H1 (cell line): Measurements from ENCODE around the gene BHMT2. TPM values are rescaled to one million over a fixed set of nuclear protein-coding genes. Genes with fewer than 3 reads are reported as not detected.

ENCODE experiments used
- CTCF ChIA-PET: fragments of 300-600 bp; sonication (Branson Sonifier 250); formaldehyde crosslinking; loops from one replicate; lab custom pipeline; 2021; ENCODE audit not compliant: partially characterized antibody; lab: Charles Lee
- POLR2A ChIA-PET: fragments of 300-600 bp; sonication (Branson Sonifier 250); formaldehyde crosslinking; loops from one replicate; lab custom pipeline; 2021; ENCODE audit warnings: inconsistent platforms; ENCODE audit not compliant: partially characterized antibody; lab: Charles Lee
- DNase-seq, 2 experiments: peaks; one replicate each; pipeline versions ENCODE4 v3.0.0 to v3.0.0-alpha.2; 2010 to 2022; ENCODE audit warnings: low spot score in 2 of 2, low read depth in 1 of 2, mixed read lengths in 1 of 2
- FAIRE-seq: peaks from 2 replicates; lab custom pipeline; 2011; peaks lifted over from hg19 to GRCh38; lab: Jason Lieb, UNC
- H2AFZ ChIP-seq: 2 replicates; pipeline ENCODE4 v1.8.1; 2012; ENCODE audit warnings: low read length, inconsistent platforms
- H2AK5ac ChIP-seq: 2 replicates; pipeline ENCODE4 v1.6.1; 2013; ENCODE audit warnings: low read depth, low read length
- H2BK120ac ChIP-seq: replicated peaks from 2 replicates; pipeline ENCODE3; 2013; ENCODE audit warnings: low read depth, low read length, inconsistent platforms
- H2BK12ac ChIP-seq: 2 replicates; pipeline ENCODE4 v1.6.1; 2013; ENCODE audit warnings: low read depth, low read length
- H2BK15ac ChIP-seq: 2 replicates; pipeline ENCODE4 v1.6.1; 2013; ENCODE audit warnings: low read length
- H2BK20ac ChIP-seq: 2 replicates; pipeline ENCODE4 v1.6.1; 2013; ENCODE audit warnings: low read length
- H2BK5ac ChIP-seq: 2 replicates; pipeline ENCODE4 v1.6.1; 2013; ENCODE audit warnings: low read depth, low read length
- H3K14ac ChIP-seq: 2 replicates; pipeline ENCODE4 v1.6.1; 2013; ENCODE audit warnings: inconsistent platforms; ENCODE audit not compliant: insufficient read length
- H3K18ac ChIP-seq: 2 replicates; pipeline ENCODE4 v1.6.1; 2013; ENCODE audit warnings: low read length; ENCODE audit errors: extremely low read depth
- H3K23ac ChIP-seq: 2 replicates; pipeline ENCODE4 v1.6.1; 2013; ENCODE audit warnings: inconsistent platforms; ENCODE audit not compliant: insufficient read length
- H3K23me2 ChIP-seq: 2 replicates; pipeline ENCODE4 v1.6.1; 2013; ENCODE audit warnings: low read depth, low read length
- H3K27ac ChIP-seq: 2 replicates; pipeline ENCODE4 v1.6.1; 2011; ENCODE audit warnings: low read depth, low read length, inconsistent platforms
- H3K27me3 ChIP-seq, 4 experiments: replicated peaks in 1 of 4; 1 replicate in 1 of 4; 2 replicates in 3 of 4; pipeline versions ENCODE4 v1.6.1 to v1.8.1; 2011 to 2013; ENCODE audit warnings: low read length in 3 of 4, mild to moderate bottlenecking in 3 of 4, inconsistent platforms in 2 of 4, mixed read lengths in 2 of 4, moderate library complexity in 1 of 4; ENCODE audit not compliant: control insufficient read depth in 3 of 4, insufficient read depth in 3 of 4; ENCODE audit errors: extremely low read depth in 1 of 4
- H3K36me3 ChIP-seq, 4 experiments: 2 replicates each; pipeline versions ENCODE4 v1.6.1 to v1.8.1; 2011 to 2013; ENCODE audit warnings: mild to moderate bottlenecking in 4 of 4, low read length in 3 of 4, moderate library complexity in 2 of 4, control low read depth in 1 of 4, inconsistent platforms in 1 of 4; ENCODE audit not compliant: insufficient read depth in 4 of 4, control insufficient read depth in 2 of 4
- H3K4ac ChIP-seq: replicated peaks from 2 replicates; pipeline ENCODE3; 2013; ENCODE audit warnings: low read length, low read depth, mixed read lengths, inconsistent platforms; ENCODE audit not compliant: insufficient read length
- H3K4me1 ChIP-seq, 4 experiments: replicated peaks in 1 of 4; 1 replicate in 1 of 4; 2 replicates in 3 of 4; pipeline versions ENCODE4 v1.6.1 to v1.8.1; 2011 to 2013; ENCODE audit warnings: low read length in 3 of 4, inconsistent platforms in 2 of 4, mixed read lengths in 1 of 4; ENCODE audit not compliant: insufficient read depth in 4 of 4, control insufficient read depth in 3 of 4
- H3K4me2 ChIP-seq, 2 experiments: 2 replicates each; pipeline versions ENCODE4 v1.6.1 to v1.8.1; 2011 to 2013; ENCODE audit warnings: low read depth in 2 of 2, low read length in 2 of 2, control low read depth in 1 of 2, inconsistent platforms in 1 of 2, mild to moderate bottlenecking in 1 of 2; ENCODE audit not compliant: insufficient read depth in 1 of 2
- H3K4me3 ChIP-seq, 4 experiments: fragments of 200-600, 300-600 bp in 1 of 4; sonication (generic), shearing (Covaris generic), sonication (Bioruptor Twin) in 1 of 4; 2 replicates each; pipeline versions ENCODE4 v1.5.1 to v1.8.1; 2011 to 2016; ENCODE audit warnings: low read length in 4 of 4, low read depth in 3 of 4, control low read depth in 2 of 4, inconsistent platforms in 2 of 4, mild to moderate bottlenecking in 2 of 4, mixed read lengths in 1 of 4, moderate library complexity in 1 of 4; ENCODE audit not compliant: insufficient read depth in 2 of 4; ENCODE audit errors: extremely low read depth in 1 of 4
- H3K56ac ChIP-seq: replicated peaks from 2 replicates; pipeline ENCODE3; 2013; ENCODE audit warnings: low read depth, mild to moderate bottlenecking, mixed read lengths, low read length, inconsistent platforms; ENCODE audit not compliant: insufficient read length
- H3K79me1 ChIP-seq: 2 replicates; pipeline ENCODE4 v1.6.1; 2013; ENCODE audit warnings: low read depth, low read length, control low read depth
- H3K79me2 ChIP-seq, 2 experiments: 2 replicates each; pipeline versions ENCODE4 v1.6.1 to v1.8.1; 2012 to 2013; ENCODE audit warnings: low read length in 2 of 2, mild to moderate bottlenecking in 2 of 2, inconsistent platforms in 1 of 2; ENCODE audit not compliant: insufficient read depth in 2 of 2, control insufficient read depth in 1 of 2
- H3K9ac ChIP-seq, 4 experiments: replicated peaks in 1 of 4; 1 replicate in 1 of 4; 2 replicates in 3 of 4; pipeline versions ENCODE4 v1.6.1 to v1.8.1; 2011 to 2013; ENCODE audit warnings: low read depth in 3 of 4, low read length in 3 of 4, control low read depth in 2 of 4, mild to moderate bottlenecking in 2 of 4, moderate library complexity in 2 of 4, inconsistent platforms in 1 of 4; ENCODE audit errors: extremely low read depth in 1 of 4
- H3K9me3 ChIP-seq, 2 experiments: 2 replicates each; pipeline versions ENCODE4 v1.6.1 to v1.8.1; 2012 to 2013; ENCODE audit warnings: mild to moderate bottlenecking in 2 of 2, moderate library complexity in 2 of 2, control low read depth in 1 of 2, inconsistent platforms in 1 of 2, low read depth in 1 of 2, low read length in 1 of 2, mixed read lengths in 1 of 2; ENCODE audit not compliant: insufficient read depth in 2 of 2
- H4K20me1 ChIP-seq, 2 experiments: replicated peaks in 1 of 2; 2 replicates each; pipeline versions ENCODE3 to v1.8.1; 2011 to 2013; ENCODE audit warnings: inconsistent platforms in 2 of 2, low read length in 2 of 2, mild to moderate bottlenecking in 1 of 2; ENCODE audit not compliant: insufficient read depth in 2 of 2, control insufficient read depth in 1 of 2
- H4K5ac ChIP-seq: 2 replicates; pipeline ENCODE4 v1.6.1; 2013; ENCODE audit warnings: low read length, low read depth, mixed read lengths, inconsistent platforms; ENCODE audit not compliant: insufficient read length
- H4K8ac ChIP-seq: 2 replicates; pipeline ENCODE4 v1.8.0; 2013; ENCODE audit warnings: mild to moderate bottlenecking, moderate library complexity, low read length, inconsistent platforms; ENCODE audit not compliant: insufficient read depth; ENCODE audit errors: extremely low read depth
- H4K91ac ChIP-seq: replicated peaks from 2 replicates; pipeline ENCODE3; 2013; ENCODE audit warnings: low read length, mixed read lengths, inconsistent platforms; ENCODE audit not compliant: insufficient read length
- ATF2 ChIP-seq: IDR thresholded peaks from 2 replicates; pipeline ENCODE4 v1.6.1; 2012; ENCODE audit warnings: low read length, inconsistent platforms
- ATF3 ChIP-seq: IDR thresholded peaks from 2 replicates; pipeline ENCODE4 v1.6.1; 2011; ENCODE audit warnings: low read depth, mild to moderate bottlenecking, low read length; ENCODE audit not compliant: insufficient read depth
- GABPA ChIP-seq: IDR thresholded peaks from 2 replicates; pipeline ENCODE4 v1.6.1; 2011; ENCODE audit warnings: mild to moderate bottlenecking, low read length, moderate library complexity, borderline replicate concordance; ENCODE audit not compliant: insufficient read depth
- HDAC6 ChIP-seq: IDR thresholded peaks from one replicate; pipeline ENCODE4 v1.7.1; 2012; ENCODE audit warnings: low read depth, mild to moderate bottlenecking, inconsistent platforms, low read length, moderate library complexity
- POU5F1 ChIP-seq: IDR thresholded peaks from 2 replicates; pipeline ENCODE4 v1.6.1; 2011; ENCODE audit warnings: low read depth, mild to moderate bottlenecking, low read length, moderate library complexity
- RAD21 ChIP-seq, 2 experiments: IDR thresholded peaks in 1 of 2; conservative IDR thresholded peaks in 1 of 2; 2 replicates each; pipeline ENCODE4 v1.6.1; 2011; ENCODE audit warnings: low read depth in 2 of 2, low read length in 2 of 2, improper control_type of control experiment in 1 of 2, inconsistent platforms in 1 of 2, mild to moderate bottlenecking in 1 of 2, moderate library complexity in 1 of 2
- RBBP5 ChIP-seq: IDR thresholded peaks from 2 replicates; pipeline ENCODE4 v1.7.1; 2012; ENCODE audit warnings: low read depth, mild to moderate bottlenecking, inconsistent platforms, low read length, moderate library complexity, borderline replicate concordance
- RNF2 ChIP-seq: fragments of 200-900, 300-1000 bp; sonication (generic); IDR thresholded peaks from 2 replicates; pipeline ENCODE4 v1.7.1; 2016; ENCODE audit warnings: borderline replicate concordance, low read depth, mild to moderate bottlenecking, antibody characterized with exemption, low read length; ENCODE audit not compliant: poor library complexity, severe bottlenecking; ENCODE audit errors: missing control alignments
- RXRA ChIP-seq: IDR thresholded peaks from 2 replicates; pipeline ENCODE4 v1.6.1; 2011; ENCODE audit warnings: low read depth, mild to moderate bottlenecking, low read length, moderate library complexity; ENCODE audit not compliant: insufficient read depth
- SRF ChIP-seq: IDR thresholded peaks from 2 replicates; pipeline ENCODE4 v1.6.1; 2011; ENCODE audit warnings: mild to moderate bottlenecking, low read depth, low read length, moderate library complexity
- WGBS, 2 experiments: shearing (Covaris generic) in 1 of 2; methylation state at CpG; one replicate each; pipeline versions ENCODE4 v1.1.6 to v1.1.7; 2013 to 2015; ENCODE audit warnings: low lambda C conversion rate in 2 of 2, mixed read lengths in 2 of 2, inconsistent platforms in 1 of 2, low coverage in 1 of 2, missing lambda C conversion rate in 1 of 2; ENCODE audit not compliant: insufficient replicate concordance in 2 of 2, insufficient coverage in 1 of 2, insufficient read length in 1 of 2; ENCODE audit errors: extremely low coverage in 1 of 2, missing lambda C conversion rate in 1 of 2; 5-methylcytosine and 5-hydroxymethylcytosine counted together
- polyA plus RNA-seq, 7 experiments: library from polyadenylated mRNA; depleted of rRNA in 3 of 7; stranded (reverse) in 5 of 7; unstranded in 2 of 7; fragments of >200 nt in 5 of 7; fragments of 200-250 nt in 2 of 7; gene quantifications; 1 replicate in 5 of 7; 2 replicates in 1 of 7; 4 replicates in 1 of 7; pipeline versions ENCODE4 v1.2.1 to v1.2.3, GENCODE V29; 2011 to 2013; ENCODE audit warnings: missing spikeins in 2 of 7, mixed read lengths in 2 of 7
- total RNA-seq: library from RNA; stranded (reverse); fragmentation: NEBNext Ultra II Directional; extraction: Animal tissue kit (Norgen Biotek cat#: 25700); gene quantifications from 2 replicates; pipeline ENCODE4 v1.2.1, GENCODE V29; 2021

BHMT2 gene
- total and polyA plus RNA-seq, 2 of the 8 experiments (the other 6 are each of a cell fraction or from before 2014, with no cell fraction given), result 0.11 TPM; not detected in 1

- FAIRE-seq (no peak), DNase-seq (no peak)
- Histone ChIP-seq H3K4me2 (no peak overlapping the region), H3K79me1 (no peaks in the 10 kb centered on the region), H2BK5ac (no peak overlapping the region), H3K56ac (no peak overlapping the region), H2BK120ac (no peak overlapping the region), H4K20me1 (peaks cover 0 to 2% of the 10 kb centered on the region in 2 experiments), H3K27me3 (no peaks in the 10 kb centered on the region), H3K4me1 (no peaks in the 10 kb centered on the region), H3K79me2 (no peaks in the 10 kb centered on the region), H3K14ac (no peak overlapping the region), H3K23me2 (peaks cover 3% of the 10 kb centered on the region; the same call in 1 of the 2 replicates), H4K5ac (no peak overlapping the region), H2AFZ (no peak overlapping the region), H3K36me3 (no peaks in the 10 kb centered on the region), H3K4me3 (no peak overlapping the region), H4K8ac (no peak overlapping the region), H2BK12ac (no peak overlapping the region), H2BK15ac (no peak overlapping the region), H2BK20ac (no peak overlapping the region), H4K91ac (no peak overlapping the region), H3K9me3 (no peaks in the 10 kb centered on the region; a peak in 1 of 4 replicates), H3K23ac (no peak overlapping the region), H3K4ac (no peak overlapping the region), H3K27ac (no peak overlapping the region), H3K18ac (no peak overlapping the region), H3K9ac (no peak overlapping the region), H2AK5ac (no peak overlapping the region)
- WGBS, 2 experiments, result 91% methylated on average over 4 of the region's 4 CpGs; no CpG with 5 or more reads in 1 of the 2 experiments
- ChIA-PET POLR2A (no interaction called here), CTCF (interaction anchor here (1.1 to 2.1 kb wide), 6 partner anchors 8 to 61 kb away, joined by 3 to 8 read pairs (median 4); no protein-coding TSS in a partner anchor)
- TF ChIP-seq SRF (no peak), HDAC6 (no peak), ATF3 (no peak), RXRA (no peak), RAD21 (IDR thresholded peaks at IDR 0.05 in 1 of 2, conservative IDR thresholded peaks at IDR 0.05 in 1 of 2; ENCODE audit: low read depth in 2 of 2, low read length in 2 of 2) (no peak), GABPA (no peak), POU5F1 (no peak), RBBP5 (no peak), ATF2 (no peak), RNF2 (no peak)
Measured at GRCh38 chr5:79076819-79077218, 7.3 kb downstream of the BHMT2 start.
